ENCODE results near the gene BARHL2. TPM values are rescaled to one million over a fixed set of nuclear protein-coding genes. Genes with fewer than 3 reads are reported as not detected.

The BARHL2 gene
- total and polyA plus RNA-seq, 2 experiments from 2014 or later = not detected

DNA sequence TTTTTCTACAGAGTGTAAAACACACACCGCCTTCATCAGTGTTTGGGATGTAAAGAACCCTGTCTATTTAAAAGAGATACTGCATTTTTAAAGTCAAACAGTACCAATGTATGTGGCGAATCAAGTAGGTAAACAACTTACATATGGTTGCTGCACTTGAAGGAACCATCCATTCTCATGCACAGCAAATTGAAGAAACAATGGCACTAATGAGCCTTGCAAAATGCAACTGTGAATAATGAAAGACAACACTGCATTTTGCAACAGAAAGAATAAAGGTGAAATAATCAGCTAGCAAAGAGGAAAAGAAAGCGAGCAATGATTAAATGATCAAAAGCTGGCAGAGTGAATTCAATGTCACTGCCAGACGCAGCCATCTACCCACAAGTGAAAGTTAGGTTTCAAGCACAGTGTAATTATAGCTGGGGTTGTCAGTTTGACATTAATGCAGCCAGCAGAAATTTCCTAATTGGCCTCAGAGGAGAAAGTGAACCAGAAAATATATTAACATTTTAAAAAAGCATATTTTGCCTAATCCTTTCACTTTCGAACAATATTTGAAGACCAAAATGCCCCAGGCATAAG is 10.9 kb upstream of the BARHL2 start:
- no peaks in the 10 kb centered on the region for H3K36me3 ChIP-seq
- H3K27me3 ChIP-seq = peaks cover 100% of the 10 kb centered on the region
- no peak overlapping the region for H3K27ac ChIP-seq
- H3K4me3 ChIP-seq = no peak overlapping the region
- no peaks in the 10 kb centered on the region for H3K9me3 ChIP-seq (ENCODE audit: low read depth)
- DNase-seq (ENCODE audit: low read depth in 1 of 2, low spot score in 1 of 2) = no peak
- TF ChIP-seq, protein P1, sequence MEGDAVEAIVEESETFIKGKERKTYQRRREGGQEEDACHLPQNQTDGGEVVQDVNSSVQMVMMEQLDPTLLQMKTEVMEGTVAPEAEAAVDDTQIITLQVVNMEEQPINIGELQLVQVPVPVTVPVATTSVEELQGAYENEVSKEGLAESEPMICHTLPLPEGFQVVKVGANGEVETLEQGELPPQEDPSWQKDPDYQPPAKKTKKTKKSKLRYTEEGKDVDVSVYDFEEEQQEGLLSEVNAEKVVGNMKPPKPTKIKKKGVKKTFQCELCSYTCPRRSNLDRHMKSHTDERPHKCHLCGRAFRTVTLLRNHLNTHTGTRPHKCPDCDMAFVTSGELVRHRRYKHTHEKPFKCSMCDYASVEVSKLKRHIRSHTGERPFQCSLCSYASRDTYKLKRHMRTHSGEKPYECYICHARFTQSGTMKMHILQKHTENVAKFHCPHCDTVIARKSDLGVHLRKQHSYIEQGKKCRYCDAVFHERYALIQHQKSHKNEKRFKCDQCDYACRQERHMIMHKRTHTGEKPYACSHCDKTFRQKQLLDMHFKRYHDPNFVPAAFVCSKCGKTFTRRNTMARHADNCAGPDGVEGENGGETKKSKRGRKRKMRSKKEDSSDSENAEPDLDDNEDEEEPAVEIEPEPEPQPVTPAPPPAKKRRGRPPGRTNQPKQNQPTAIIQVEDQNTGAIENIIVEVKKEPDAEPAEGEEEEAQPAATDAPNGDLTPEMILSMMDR (IDR thresholded peaks at IDR 0.05; ENCODE audit: low read depth, low read length) = no peak
- H3K4me1 ChIP-seq (ENCODE audit: low read depth) = peaks cover 15% of the 10 kb centered on the region

DNA sequence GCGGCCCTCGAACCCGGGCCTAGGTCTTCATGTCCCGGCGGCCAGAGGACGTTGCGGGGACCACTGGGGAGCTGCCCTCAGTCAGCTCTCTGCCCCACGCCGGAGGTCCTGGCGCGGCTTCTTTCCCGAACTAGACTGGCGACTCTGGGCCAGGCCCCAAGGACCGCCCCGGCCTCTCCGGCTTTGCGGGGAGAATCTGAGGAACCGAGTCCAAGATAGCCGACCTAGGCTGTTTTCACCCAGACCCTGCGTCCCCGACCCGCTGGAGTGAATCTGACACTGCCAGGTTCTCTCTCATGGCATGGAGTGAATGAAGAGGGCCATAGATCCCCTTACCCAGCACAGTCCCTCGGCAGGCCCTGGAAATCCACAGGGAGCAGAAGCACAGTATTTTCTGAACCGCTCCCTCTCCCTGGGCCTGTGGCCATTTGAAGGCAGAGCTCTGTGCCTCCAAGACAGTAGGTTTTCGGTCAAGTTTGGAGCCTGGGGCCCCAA is 9.9 kb upstream of the BARHL2 start:
- Histone ChIP-seq H3K36me3 (no peaks in the 10 kb centered on the region), H3K4me1 (ENCODE audit: low read depth) (peaks cover 15% of the 10 kb centered on the region), H3K27ac (no peak overlapping the region), H3K27me3 (peaks cover 100% of the 10 kb centered on the region), H3K4me3 (no peak overlapping the region), H3K9me3 (ENCODE audit: low read depth) (no peaks in the 10 kb centered on the region)
- DNase-seq (ENCODE audit: low read depth in 1 of 2, low spot score in 1 of 2) = no peak
- TF ChIP-seq, protein P1 (IDR thresholded peaks at IDR 0.05; ENCODE audit: low read depth, low read length) = no peak

DNA sequence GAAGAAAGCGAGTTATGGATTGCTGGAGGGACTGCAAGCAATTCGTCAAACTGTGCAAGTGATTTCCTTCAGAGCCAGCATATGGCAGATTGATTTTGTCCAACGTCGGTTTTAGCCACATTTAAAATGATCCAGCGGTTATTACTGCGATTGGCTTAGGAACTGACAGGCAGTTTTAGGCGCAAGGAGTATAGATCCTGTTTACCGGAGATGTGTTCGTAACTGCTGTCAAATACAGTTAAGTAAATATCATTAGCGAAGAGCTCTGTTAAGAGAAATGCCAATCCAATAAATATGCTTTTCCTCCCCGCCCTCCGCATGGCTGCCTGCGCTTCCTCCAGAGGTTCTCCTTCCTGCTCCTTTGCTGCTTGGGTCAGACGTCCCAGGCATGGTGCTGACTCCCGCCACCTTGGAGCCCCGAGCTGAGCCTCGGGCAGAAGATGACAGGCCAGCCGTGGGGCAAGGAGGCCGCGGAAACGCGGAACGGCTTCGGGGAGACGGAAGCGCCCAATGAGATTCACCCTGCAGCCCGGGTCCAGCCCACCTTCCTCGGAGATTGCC is 9.4 kb upstream of the BARHL2 start:
- no peaks in the 10 kb centered on the region for H3K9me3 ChIP-seq (ENCODE audit: low read depth)
- peak overlapping the region; percentile 31 for H3K4me3 ChIP-seq
- no peak overlapping the region for H3K27ac ChIP-seq
- TF ChIP-seq, protein P1 (IDR thresholded peaks at IDR 0.05; ENCODE audit: low read depth, low read length) = no peak
- peaks cover 15% of the 10 kb centered on the region for H3K4me1 ChIP-seq (ENCODE audit: low read depth)
- no peak for DNase-seq (ENCODE audit: low read depth in 1 of 2, low spot score in 1 of 2)
- H3K27me3 ChIP-seq = peaks cover 100% of the 10 kb centered on the region
- H3K36me3 ChIP-seq = no peaks in the 10 kb centered on the region

DNA sequence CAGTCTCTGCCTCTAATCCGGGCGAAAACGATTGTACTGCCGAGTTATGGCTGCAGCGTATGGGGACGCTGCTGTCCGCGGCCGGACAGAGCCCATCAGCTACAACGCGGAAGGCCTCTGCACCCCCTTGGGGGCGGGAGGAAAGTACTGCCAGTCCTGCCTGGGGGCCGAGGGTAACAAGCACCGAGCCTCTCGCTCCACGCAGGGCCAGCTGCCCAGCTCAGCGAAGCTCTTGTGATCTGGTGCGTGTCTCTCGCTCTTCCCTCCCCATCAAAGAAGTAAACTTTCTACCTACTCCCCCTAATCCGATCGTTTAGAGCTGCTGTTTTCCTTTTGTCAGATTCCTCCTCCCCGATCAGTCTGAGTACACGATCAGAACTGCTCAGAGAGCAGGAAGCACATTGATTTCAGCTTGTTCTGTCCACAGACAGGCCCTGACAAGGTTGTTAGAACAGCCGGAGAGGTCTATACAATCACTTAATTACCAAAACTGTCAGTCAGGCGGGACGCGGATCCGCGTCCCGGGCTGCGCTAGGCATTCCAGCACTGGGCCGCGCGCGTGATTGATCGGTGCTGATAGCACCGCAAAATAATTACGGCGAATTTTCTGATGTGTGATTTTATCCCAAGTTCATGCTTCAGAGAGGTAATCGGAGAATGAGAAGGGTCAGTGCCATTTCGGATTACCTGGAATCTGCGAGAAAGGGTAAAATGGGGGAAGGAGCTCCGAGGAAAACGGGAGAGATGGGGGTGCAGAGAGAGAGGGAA is 8.7 kb upstream of the BARHL2 start:
- H3K4me1 ChIP-seq (ENCODE audit: low read depth) = peaks cover 15% of the 10 kb centered on the region
- H3K27ac ChIP-seq = no peak overlapping the region
- no peaks in the 10 kb centered on the region for H3K36me3 ChIP-seq
- peak overlapping the region; percentile 31 for H3K4me3 ChIP-seq
- peak in 1 of 2 donors; percentile 9 for DNase-seq (ENCODE audit: low read depth in 1 of 2, low spot score in 1 of 2)
- no peaks in the 10 kb centered on the region for H3K9me3 ChIP-seq (ENCODE audit: low read depth)
- H3K27me3 ChIP-seq = peaks cover 100% of the 10 kb centered on the region
- TF ChIP-seq, protein P1 (IDR thresholded peaks at IDR 0.05; ENCODE audit: low read depth, low read length) = no peak

DNA sequence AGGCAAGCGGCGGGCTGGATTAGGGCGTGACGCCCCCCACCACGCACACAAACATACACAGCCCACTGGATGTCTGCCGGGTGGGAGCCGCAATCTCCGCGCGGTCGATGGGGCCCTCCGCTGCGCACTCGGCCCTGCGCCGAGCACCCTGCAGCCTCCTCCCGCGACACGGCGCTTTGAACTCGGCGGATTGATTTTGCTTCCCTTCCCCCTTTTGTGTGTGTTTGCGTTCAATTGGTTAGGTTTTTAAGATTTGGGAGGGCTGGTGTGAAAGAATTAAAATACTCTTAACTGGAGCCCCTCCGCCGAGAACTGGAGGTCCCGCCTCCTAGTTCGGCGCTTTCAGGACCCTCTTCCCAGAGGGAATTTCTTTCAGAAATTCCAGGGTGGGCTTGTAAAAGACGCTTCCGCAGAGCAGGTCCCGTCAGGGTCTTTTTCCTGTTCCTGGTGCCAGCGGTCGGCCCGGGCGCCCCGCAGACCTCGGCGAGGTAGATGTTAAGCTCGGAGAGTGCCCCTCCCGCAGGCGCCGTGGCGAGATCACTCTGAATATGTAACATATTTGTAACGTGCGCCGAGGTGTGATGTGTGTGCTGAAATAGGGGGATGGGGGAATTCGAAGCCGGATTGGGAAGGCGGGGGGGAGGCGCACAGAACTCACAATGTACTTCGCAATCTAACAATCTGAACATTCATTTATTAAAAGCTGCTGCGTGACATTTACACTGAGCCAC is 8.0 kb upstream of the BARHL2 start:
- Histone ChIP-seq H3K4me3 (peak overlapping the region; percentile 31), H3K4me1 (ENCODE audit: low read depth) (peaks cover 11% of the 10 kb centered on the region), H3K36me3 (no peaks in the 10 kb centered on the region), H3K27ac (no peak overlapping the region), H3K27me3 (peaks cover 100% of the 10 kb centered on the region), H3K9me3 (ENCODE audit: low read depth) (no peaks in the 10 kb centered on the region)
- TF ChIP-seq, protein P1 (IDR thresholded peaks at IDR 0.05; ENCODE audit: low read depth, low read length) = no peak
- no peak for DNase-seq (ENCODE audit: low read depth in 1 of 2, low spot score in 1 of 2)

Measured in cardiac muscle cell (in vitro differentiated cells and primary cell).